ENCODE measurements around the gene PGAP6. TPM values are rescaled to one million over a fixed set of nuclear protein-coding genes. Genes with fewer than 3 reads are reported as not detected.
A peak's percentile ranks its signal among the peaks of the same experiment; 100 is the strongest.

Gene PGAP6
- total and polyA plus RNA-seq, 2 of the 13 experiments (the other 11 are each of a cell fraction or from before 2014, with no cell fraction given) = 52.7 to 136 TPM

- TF ChIP-seq RXRA (CRISPR knock-in tag; IDR thresholded peaks at IDR 0.05) (no peak), ZKSCAN8 (CRISPR knock-in tag; IDR thresholded peaks at IDR 0.05; ENCODE audit: borderline replicate concordance) (peak; percentile 50; the same call in 1 of the 2 replicates), CCAR2 (optimal IDR thresholded peaks at IDR 0.05; ENCODE audit: low read depth, low read length) (no peak), FOXP1 (IDR thresholded peaks at IDR 0.05) (no peak), FOXP1 (CRISPR knock-in tag; IDR thresholded peaks at IDR 0.05) (no peak), FOXK1 (CRISPR knock-in tag; IDR thresholded peaks at IDR 0.05; ENCODE audit: borderline replicate concordance, low read depth) (peak; percentile 67; the same call in 1 of the 2 replicates), ONECUT2 (CRISPR knock-in tag; IDR thresholded peaks at IDR 0.05) (no peak), ZSCAN9 (CRISPR knock-in tag; IDR thresholded peaks at IDR 0.05; ENCODE audit: borderline replicate concordance) (no peak), ZNF724P (CRISPR knock-in tag; IDR thresholded peaks at IDR 0.05; ENCODE audit: borderline replicate concordance) (no peak), MLLT10 (CRISPR knock-in tag; IDR thresholded peaks at IDR 0.05) (no peak), JARID2 (CRISPR knock-in tag; IDR thresholded peaks at IDR 0.05; ENCODE audit: insufficient replicate concordance) (no peak), MED1 (CRISPR knock-in tag; IDR thresholded peaks at IDR 0.05) (peak; percentile 27; the same call in 1 of the 2 replicates), CBX1 (IDR thresholded peaks at IDR 0.05; ENCODE audit: low read depth) (no peak), HCFC1 (IDR thresholded peaks at IDR 0.05; ENCODE audit: low read depth, low read length) (0 out of 2 replicates have a peak, but pooled peaks have one; percentile 40), DDIT3 (CRISPR knock-in tag; IDR thresholded peaks at IDR 0.05) (no peak), SNAPC4 (CRISPR knock-in tag; IDR thresholded peaks at IDR 0.05) (no peak), GABPB1 (CRISPR knock-in tag; IDR thresholded peaks at IDR 0.05) (peak; percentile 93), ZNF281 (CRISPR knock-in tag; IDR thresholded peaks at IDR 0.05; ENCODE audit: borderline replicate concordance) (peak; percentile 16; the same call in 1 of the 2 replicates), RFXAP (CRISPR knock-in tag; IDR thresholded peaks at IDR 0.05; ENCODE audit: borderline replicate concordance) (no peak), POLR2G (IDR thresholded peaks at IDR 0.05; ENCODE audit: low read depth, low read length) (peak; percentile 72), ZNF430 (CRISPR knock-in tag; IDR thresholded peaks at IDR 0.05) (no peak), GMEB1 (CRISPR knock-in tag; IDR thresholded peaks at IDR 0.05; ENCODE audit: borderline replicate concordance) (peak; percentile 54; the same call in 1 of the 2 replicates), CBFB (CRISPR knock-in tag; IDR thresholded peaks at IDR 0.05) (no peak)
Measured at GRCh38 chr16:370443-370842, 11.3 kb downstream of the PGAP6 start, which contains the start of gene MRPL28 (continued).
